Measurements from ENCODE around the gene ANGPTL2. TPM values are rescaled to one million over a fixed set of nuclear protein-coding genes. Genes with fewer than 3 reads are reported as not detected.

ANGPTL2 gene
- polyA plus RNA-seq, 4 donors, result 6.8 to 15.3 (median 10.1) TPM

- no peak for DNase-seq (ENCODE audit: low read depth in 4 of 4, low spot score in 2 of 4)
These were observed 66.0 kb downstream of the ANGPTL2 start for GRCh38 chr9:127056446-127056845.

GRCh38 chr9:127055745-127056402 lies 66.6 kb downstream of the ANGPTL2 start:
- DNase-seq (ENCODE audit: low read depth in 4 of 4, low spot score in 2 of 4), result no peak

GRCh38 chr9:127053960-127054359 lies 68.5 kb downstream of the ANGPTL2 start:
- no peak for DNase-seq (ENCODE audit: low read depth in 4 of 4, low spot score in 2 of 4)

GRCh38 chr9:127053057-127053821 lies 69.2 kb downstream of the ANGPTL2 start:
- DNase-seq (ENCODE audit: low read depth in 4 of 4, low spot score in 2 of 4), result peak in 2 of 4 donors; percentile 17 to 24

GRCh38 chr9:127051881-127052595 lies 70.4 kb downstream of the ANGPTL2 start:
- no peak for DNase-seq (ENCODE audit: low read depth in 4 of 4, low spot score in 2 of 4)

GRCh38 chr9:127050591-127051001 lies 71.8 kb downstream of the ANGPTL2 start:
- no peak for DNase-seq (ENCODE audit: low read depth in 4 of 4, low spot score in 2 of 4)

- DNase-seq (ENCODE audit: low read depth in 4 of 4, low spot score in 2 of 4), result no peak
These were observed 72.3 kb downstream of the ANGPTL2 start for GRCh38 chr9:127050152-127050551.

- no peak for DNase-seq (ENCODE audit: low read depth in 4 of 4, low spot score in 2 of 4)
These were observed 72.9 kb downstream of the ANGPTL2 start for GRCh38 chr9:127049581-127049980.

- DNase-seq (ENCODE audit: low read depth in 4 of 4, low spot score in 2 of 4), result no peak
These were observed 73.4 kb downstream of the ANGPTL2 start for GRCh38 chr9:127049044-127049443.

GRCh38 chr9:127047971-127048370 lies 74.5 kb downstream of the ANGPTL2 start:
- no peak for DNase-seq (ENCODE audit: low read depth in 4 of 4, low spot score in 2 of 4)

GRCh38 chr9:127045148-127045547 lies 77.3 kb downstream of the ANGPTL2 start:
- DNase-seq (ENCODE audit: low read depth in 4 of 4, low spot score in 2 of 4), result no peak

- no peak for DNase-seq (ENCODE audit: low read depth in 4 of 4, low spot score in 2 of 4)
These were observed 82.9 kb downstream of the ANGPTL2 start for GRCh38 chr9:127039492-127039891.

GRCh38 chr9:127038531-127038930 lies 83.9 kb downstream of the ANGPTL2 start:
- DNase-seq (ENCODE audit: low read depth in 4 of 4, low spot score in 2 of 4), result no peak

Other genes starting within 250 kb of the ANGPTL2 start
- gene RALGPS1, start 207.9 kb downstream of the ANGPTL2 start, polyA plus RNA-seq (ENCODE audit: insufficient read length in 4 of 4), result 10 to 100 TPM; 18.8 to 30.8 (median 25.2) TPM
- gene GARNL3, start 142.1 kb upstream of the ANGPTL2 start, polyA plus RNA-seq (ENCODE audit: insufficient read length in 4 of 4), result 10 to 100 TPM; 12.9 to 19.8 (median 16.7) TPM